GM23338 (cell line): Measurements from ENCODE around the gene PCSK5. TPM values are rescaled to one million over a fixed set of nuclear protein-coding genes. Genes with fewer than 3 reads are reported as not detected.

Source experiments
- ATAC-seq: fragments of 200-7000 bp; cut with Tn5 transposase; 3 replicates; pipeline ENCODE4 v1.9.1; 2020
- DNase-seq: peaks from one replicate; pipeline ENCODE4 v3.0.0-alpha.2; 2015; ENCODE audit warnings: low spot score
- H2AFZ ChIP-seq: fragments of 200-600 bp; sonication (generic); 2 replicates; pipeline ENCODE4 v1.8.0; 2016; ENCODE audit warnings: antibody characterized with exemption, mild to moderate bottlenecking, moderate library complexity
- H3F3A ChIP-seq: fragments of 200-600 bp; sonication (generic); replicated peaks from 2 replicates; pipeline ENCODE4 v1.8.0; 2017; ENCODE audit warnings: antibody characterized with exemption, mixed run types, low read depth
- H3K27ac ChIP-seq: fragments of 200-600 bp; sonication (generic); 2 replicates; pipeline ENCODE4 v1.6.1; 2016; ENCODE audit warnings: low read depth
- H3K27me3 ChIP-seq: fragments of 200-600 bp; sonication (generic); 2 replicates; pipeline ENCODE4 v1.8.0; 2016; ENCODE audit warnings: mild to moderate bottlenecking, mixed run types, moderate library complexity; ENCODE audit not compliant: insufficient read depth
- H3K36me3 ChIP-seq: fragments of 200-600 bp; sonication (generic); 2 replicates; pipeline ENCODE4 v1.8.0; 2016; ENCODE audit warnings: mild to moderate bottlenecking; ENCODE audit not compliant: insufficient read depth
- H3K4me1 ChIP-seq: fragments of 200-600 bp; sonication (generic); 2 replicates; pipeline ENCODE4 v1.8.0; 2016; ENCODE audit warnings: mild to moderate bottlenecking, moderate library complexity; ENCODE audit not compliant: insufficient read depth
- H3K4me2 ChIP-seq: fragments of 200-600 bp; sonication (generic); 2 replicates; pipeline ENCODE4 v1.7.1; 2017; ENCODE audit warnings: mixed run types
- H3K4me3 ChIP-seq: fragments of 200-600 bp; sonication (generic); 2 replicates; pipeline ENCODE4 v1.6.1; 2016; ENCODE audit warnings: mixed run types
- H3K79me2 ChIP-seq: fragments of 200-600 bp; sonication (generic); replicated peaks from 2 replicates; pipeline ENCODE4 v1.8.0; 2017; ENCODE audit warnings: mild to moderate bottlenecking; ENCODE audit not compliant: insufficient read depth
- H3K9me2 ChIP-seq: fragments of 200-600 bp; sonication (generic); 2 replicates; pipeline ENCODE4 v1.8.0; 2017; ENCODE audit not compliant: insufficient read depth
- H4K20me1 ChIP-seq: fragments of 200-600 bp; sonication (generic); replicated peaks from 2 replicates; pipeline ENCODE4 v1.8.0; 2017; ENCODE audit warnings: mild to moderate bottlenecking; ENCODE audit not compliant: insufficient read depth
- H3K27ac Mint-ChIP-seq: 2 replicates; pipeline ENCODE4 v1.8.0; 2020; ENCODE audit warnings: inconsistent platforms, mild to moderate bottlenecking, moderate library complexity, mixed read lengths
- H3K27me3 Mint-ChIP-seq: 3 replicates; pipeline ENCODE4 v1.8.0; 2022; ENCODE audit warnings: low read depth, mild to moderate bottlenecking, moderate library complexity, mixed read lengths, inconsistent platforms; ENCODE audit not compliant: insufficient read depth, poor library complexity
- H3K36me3 Mint-ChIP-seq: 3 replicates; pipeline ENCODE4 v1.8.0; 2021; ENCODE audit warnings: low read depth, mild to moderate bottlenecking, inconsistent platforms, moderate library complexity, mixed read lengths
- H3K4me1 Mint-ChIP-seq: 3 replicates; pipeline ENCODE4 v1.8.0; 2020; ENCODE audit warnings: mild to moderate bottlenecking, inconsistent platforms, mixed read lengths
- H3K4me3 Mint-ChIP-seq: 3 replicates; pipeline ENCODE4 v1.8.0; 2021; ENCODE audit warnings: moderate library complexity, mild to moderate bottlenecking, inconsistent platforms, mixed read lengths
- H3K9me3 Mint-ChIP-seq: 3 replicates; pipeline ENCODE4 v1.8.0; 2020; ENCODE audit warnings: moderate library complexity, mild to moderate bottlenecking, inconsistent platforms, mixed read lengths
- CREB1 ChIP-seq: fragments of 250-450 bp; sonication (Bioruptor Pico); IDR thresholded peaks from 2 replicates; pipeline ENCODE4 v1.5.0; 2020; ENCODE audit warnings: low read depth, mild to moderate bottlenecking, moderate library complexity
- EZH2 ChIP-seq: fragments of 200-600 bp; sonication (generic); IDR thresholded peaks from one replicate; pipeline ENCODE4 v1.8.0; 2017; ENCODE audit warnings: antibody characterized with exemption, mild to moderate bottlenecking, low read depth; ENCODE audit not compliant: unreplicated experiment
- EZH2phosphoT487 ChIP-seq: fragments of 200-600 bp; sonication (generic); IDR thresholded peaks from one replicate; pipeline ENCODE4 v1.8.1; 2018; ENCODE audit warnings: antibody characterized with exemption; ENCODE audit not compliant: unreplicated experiment
- JUNB ChIP-seq: IDR thresholded peaks from one replicate; pipeline ENCODE4 v1.6.1; 2016; ENCODE audit warnings: antibody characterized with exemption; ENCODE audit not compliant: unreplicated experiment
- NANOG ChIP-seq: IDR thresholded peaks from 2 replicates; pipeline ENCODE4 v1.6.1; 2016; ENCODE audit warnings: antibody characterized with exemption, borderline replicate concordance
- POLR2AphosphoS5 ChIP-seq: IDR thresholded peaks from 2 replicates; pipeline ENCODE4 v1.6.1; 2016; ENCODE audit warnings: antibody characterized with exemption, low read depth
- REST ChIP-seq: IDR thresholded peaks from one replicate; pipeline ENCODE4 v1.6.1; 2018; ENCODE audit warnings: antibody characterized with exemption; ENCODE audit not compliant: unreplicated experiment
- STAT1 ChIP-seq: IDR thresholded peaks from one replicate; pipeline ENCODE4 v1.6.1; 2016; ENCODE audit warnings: antibody characterized with exemption; ENCODE audit not compliant: unreplicated experiment
- ZNF114 ChIP-seq: fragments of 250-450 bp; sonication (Bioruptor Pico); IDR thresholded peaks from 2 replicates; pipeline ENCODE4 v1.5.0; 2020; ENCODE audit warnings: mild to moderate bottlenecking, moderate library complexity
- ZNF331 ChIP-seq: fragments of 250-450 bp; sonication (Bioruptor Pico); IDR thresholded peaks from 2 replicates; pipeline ENCODE4 v1.5.0; 2020; ENCODE audit warnings: low read depth, mild to moderate bottlenecking, moderate library complexity
- ZNF462 ChIP-seq: fragments of 250-450 bp; sonication (Bioruptor Pico); IDR thresholded peaks from 2 replicates; pipeline ENCODE4 v1.5.0; 2020; ENCODE audit warnings: mild to moderate bottlenecking, moderate library complexity
- polyA plus RNA-seq: library from polyadenylated mRNA; unstranded; fragments of >200 nt; fragmentation: Nextera tagmentation; extraction: Ambion mirVana; gene quantifications from 2 replicates; pipeline ENCODE4 v1.2.1, GENCODE V29; 2016
- total RNA-seq: library from RNA; depleted of rRNA; stranded (reverse); fragments of >200 nt; shearing (Covaris generic); gene quantifications from 2 replicates; pipeline ENCODE4 v1.2.3, GENCODE V29; 2014
- TF ChIP-seq, protein P1 (sequence below), 2 experiments: fragments of 200-600 bp in 1 of 2; sonication (generic) in 1 of 2; conservative IDR thresholded peaks; 2 replicates each; pipeline versions ENCODE4 v1.5.1 to v1.6.1; 2016 to 2017; ENCODE audit warnings: antibody characterized with exemption in 2 of 2, low read depth in 2 of 2, mild to moderate bottlenecking in 2 of 2, moderate library complexity in 1 of 2
- TF ChIP-seq, protein P2 (sequence below): IDR thresholded peaks from 2 replicates; pipeline ENCODE4 v1.6.1; 2016; ENCODE audit warnings: antibody characterized with exemption

PCSK5 gene
- total and polyA plus RNA-seq, 2 experiments from 2014 or later: 12.3 to 34.8 TPM

DNA sequence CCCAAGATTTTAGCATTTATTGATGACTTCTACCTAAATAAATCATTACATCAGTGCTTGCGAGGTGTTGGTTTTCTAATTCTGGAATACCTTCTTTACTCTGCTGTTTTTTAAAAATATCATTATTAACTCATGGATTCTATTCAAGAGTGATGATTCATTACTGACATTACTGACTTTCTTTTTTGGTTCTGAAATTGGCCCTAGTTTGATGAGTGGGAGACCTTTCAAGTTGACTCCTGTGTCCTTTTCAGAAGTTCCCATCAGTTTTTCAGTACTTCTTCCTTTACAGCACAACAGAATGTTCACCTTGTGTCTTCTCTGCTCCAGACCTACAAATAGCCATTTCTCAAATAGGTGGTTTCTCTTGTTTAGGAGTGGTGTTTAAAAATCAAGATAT is 114.1 kb downstream of the PCSK5 start:
- Mint-ChIP-seq H3K9me3 (no peaks in the 10 kb centered on the region), H3K27ac (no peak overlapping the region), H3K27me3 (no peaks in the 10 kb centered on the region), H3K4me1 (no peaks in the 10 kb centered on the region), H3K4me3 (no peak overlapping the region), H3K36me3 (no peaks in the 10 kb centered on the region)
- ATAC-seq (no peak), DNase-seq (no peak)
- Histone ChIP-seq H3K9me2 (no peaks in the 10 kb centered on the region), H3K4me3 (no peak overlapping the region), H3K36me3 (no peaks in the 10 kb centered on the region), H4K20me1 (no peaks in the 10 kb centered on the region), H2AFZ (no peak overlapping the region), H3K4me1 (no peaks in the 10 kb centered on the region), H3F3A (no peaks in the 10 kb centered on the region), H3K4me2 (no peak overlapping the region), H3K27me3 (no peaks in the 10 kb centered on the region), H3K27ac (no peak overlapping the region), H3K79me2 (peaks cover 38% of the 10 kb centered on the region)
- no peak for TF ChIP-seq STAT1
- TF ChIP-seq EZH2phosphoT487: no peak
- TF ChIP-seq ZNF331 (CRISPR knock-in tag): no peak
- TF ChIP-seq CREB1 (CRISPR knock-in tag): no peak
- TF ChIP-seq EZH2: no peak
- no peak for TF ChIP-seq REST
- no peak for TF ChIP-seq ZNF114 (CRISPR knock-in tag)
- TF ChIP-seq ZNF462 (CRISPR knock-in tag): no peak
- TF ChIP-seq, protein P1, sequence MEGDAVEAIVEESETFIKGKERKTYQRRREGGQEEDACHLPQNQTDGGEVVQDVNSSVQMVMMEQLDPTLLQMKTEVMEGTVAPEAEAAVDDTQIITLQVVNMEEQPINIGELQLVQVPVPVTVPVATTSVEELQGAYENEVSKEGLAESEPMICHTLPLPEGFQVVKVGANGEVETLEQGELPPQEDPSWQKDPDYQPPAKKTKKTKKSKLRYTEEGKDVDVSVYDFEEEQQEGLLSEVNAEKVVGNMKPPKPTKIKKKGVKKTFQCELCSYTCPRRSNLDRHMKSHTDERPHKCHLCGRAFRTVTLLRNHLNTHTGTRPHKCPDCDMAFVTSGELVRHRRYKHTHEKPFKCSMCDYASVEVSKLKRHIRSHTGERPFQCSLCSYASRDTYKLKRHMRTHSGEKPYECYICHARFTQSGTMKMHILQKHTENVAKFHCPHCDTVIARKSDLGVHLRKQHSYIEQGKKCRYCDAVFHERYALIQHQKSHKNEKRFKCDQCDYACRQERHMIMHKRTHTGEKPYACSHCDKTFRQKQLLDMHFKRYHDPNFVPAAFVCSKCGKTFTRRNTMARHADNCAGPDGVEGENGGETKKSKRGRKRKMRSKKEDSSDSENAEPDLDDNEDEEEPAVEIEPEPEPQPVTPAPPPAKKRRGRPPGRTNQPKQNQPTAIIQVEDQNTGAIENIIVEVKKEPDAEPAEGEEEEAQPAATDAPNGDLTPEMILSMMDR (conservative IDR thresholded peaks at IDR 0.05; ENCODE audit: low read depth in 2 of 2): no peak
- TF ChIP-seq JUNB: no peak
- TF ChIP-seq, protein P2, sequence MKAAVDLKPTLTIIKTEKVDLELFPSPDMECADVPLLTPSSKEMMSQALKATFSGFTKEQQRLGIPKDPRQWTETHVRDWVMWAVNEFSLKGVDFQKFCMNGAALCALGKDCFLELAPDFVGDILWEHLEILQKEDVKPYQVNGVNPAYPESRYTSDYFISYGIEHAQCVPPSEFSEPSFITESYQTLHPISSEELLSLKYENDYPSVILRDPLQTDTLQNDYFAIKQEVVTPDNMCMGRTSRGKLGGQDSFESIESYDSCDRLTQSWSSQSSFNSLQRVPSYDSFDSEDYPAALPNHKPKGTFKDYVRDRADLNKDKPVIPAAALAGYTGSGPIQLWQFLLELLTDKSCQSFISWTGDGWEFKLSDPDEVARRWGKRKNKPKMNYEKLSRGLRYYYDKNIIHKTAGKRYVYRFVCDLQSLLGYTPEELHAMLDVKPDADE: no peak
- no peak for TF ChIP-seq POLR2AphosphoS5
- no peak for TF ChIP-seq NANOG
